ENCODE data around the gene RAP1GAP2.

- no peak for TF ChIP-seq CTCF (IDR thresholded peaks at IDR 0.05; ENCODE audit: borderline replicate concordance, extremely low read depth, low read length, poor library complexity, severe bottlenecking)
- TF ChIP-seq EZH2 (IDR thresholded peaks at IDR 0.05; ENCODE audit: borderline replicate concordance, low read depth, low read length, severe bottlenecking): no peak
Measured at GRCh38 chr17:3029213-3029913, 233.1 kb downstream of the RAP1GAP2 start.

Measured in DND-41 (cell line).